Suprapubic skin (tissue), 4 donors: Measurements from ENCODE around the gene PTBP1.

ENCODE experiments used
- POLR2A ChIP-seq, 2 donors: fragments of 450-650 bp; IDR thresholded peaks; one replicate each; pipeline ENCODE4 v1.6.1; 2017; ENCODE audit warnings: antibody characterized with exemption in 2 of 2, mild to moderate bottlenecking in 2 of 2, moderate library complexity in 2 of 2
- POLR2AphosphoS5 ChIP-seq, 3 donors: sonication (generic); formaldehyde crosslinking; IDR thresholded peaks; one replicate each; pipeline ENCODE4 v1.6.1; 2017; ENCODE audit warnings: antibody characterized with exemption in 3 of 3
- TF ChIP-seq, protein P1 (sequence below), 2 donors: fragments of 200-600 bp in 1 of 2; fragments of 450-650 bp in 1 of 2; sonication (generic) in 1 of 2; IDR thresholded peaks; one replicate each; pipeline ENCODE4 v1.5.1; 2016 to 2019; ENCODE audit warnings: antibody characterized with exemption in 2 of 2, mild to moderate bottlenecking in 1 of 2, moderate library complexity in 1 of 2

DNA sequence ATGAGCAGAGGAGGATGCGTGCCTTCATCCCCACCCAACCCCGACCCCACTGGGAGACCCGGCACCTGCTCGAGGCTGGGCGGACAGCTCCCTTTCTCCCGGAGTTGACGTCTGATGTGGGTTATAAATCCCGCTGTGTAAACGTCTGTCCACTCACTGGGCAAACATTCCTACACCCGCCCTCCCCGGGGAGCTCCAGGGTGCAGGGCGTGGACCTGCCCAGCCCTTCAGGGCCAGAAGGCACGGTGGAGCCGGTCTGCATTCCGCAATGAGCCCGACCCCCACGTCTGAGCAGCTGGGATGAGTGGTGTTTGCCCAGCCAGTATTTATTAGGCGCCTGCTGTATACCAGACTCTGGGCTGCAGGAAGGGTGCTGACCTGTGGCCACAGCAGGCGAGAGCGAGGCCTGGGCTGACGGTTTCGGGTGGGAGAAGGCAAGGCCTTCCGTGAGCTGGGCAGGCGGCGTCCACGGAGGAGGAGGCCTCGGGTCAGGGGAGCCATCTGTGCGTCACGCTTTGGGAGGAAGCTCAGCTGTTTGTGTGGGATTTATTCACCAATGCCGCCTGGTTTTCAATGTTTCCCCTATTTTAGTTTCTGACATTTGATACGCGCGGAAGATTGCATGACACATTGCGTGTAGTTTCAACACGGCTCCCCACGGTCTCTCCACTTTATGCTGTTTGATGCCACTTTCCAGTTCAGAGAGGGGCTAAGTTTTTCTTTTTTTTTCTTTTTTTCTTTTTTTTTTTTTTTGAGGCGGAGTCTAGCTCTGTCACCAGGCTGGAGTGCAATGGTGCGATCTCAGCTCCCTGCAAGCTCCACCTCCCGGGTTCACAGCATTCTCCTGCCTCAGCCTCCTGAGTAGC is 44.4 kb upstream of the PTBP1 start:
- TF ChIP-seq, protein P1, sequence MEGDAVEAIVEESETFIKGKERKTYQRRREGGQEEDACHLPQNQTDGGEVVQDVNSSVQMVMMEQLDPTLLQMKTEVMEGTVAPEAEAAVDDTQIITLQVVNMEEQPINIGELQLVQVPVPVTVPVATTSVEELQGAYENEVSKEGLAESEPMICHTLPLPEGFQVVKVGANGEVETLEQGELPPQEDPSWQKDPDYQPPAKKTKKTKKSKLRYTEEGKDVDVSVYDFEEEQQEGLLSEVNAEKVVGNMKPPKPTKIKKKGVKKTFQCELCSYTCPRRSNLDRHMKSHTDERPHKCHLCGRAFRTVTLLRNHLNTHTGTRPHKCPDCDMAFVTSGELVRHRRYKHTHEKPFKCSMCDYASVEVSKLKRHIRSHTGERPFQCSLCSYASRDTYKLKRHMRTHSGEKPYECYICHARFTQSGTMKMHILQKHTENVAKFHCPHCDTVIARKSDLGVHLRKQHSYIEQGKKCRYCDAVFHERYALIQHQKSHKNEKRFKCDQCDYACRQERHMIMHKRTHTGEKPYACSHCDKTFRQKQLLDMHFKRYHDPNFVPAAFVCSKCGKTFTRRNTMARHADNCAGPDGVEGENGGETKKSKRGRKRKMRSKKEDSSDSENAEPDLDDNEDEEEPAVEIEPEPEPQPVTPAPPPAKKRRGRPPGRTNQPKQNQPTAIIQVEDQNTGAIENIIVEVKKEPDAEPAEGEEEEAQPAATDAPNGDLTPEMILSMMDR (IDR thresholded peaks at IDR 0.05), result no peak
- TF ChIP-seq POLR2AphosphoS5 (IDR thresholded peaks at IDR 0.05), result no peak
- TF ChIP-seq POLR2A (IDR thresholded peaks at IDR 0.05), result no peak
